GM18517 (cell line): ENCODE measurements around the gene USF1.

Source experiments
- ATAC-seq: cut with Tn5 transposase; IDR thresholded peaks from one replicate; pipeline ENCODE4 v1.9.1; 2021; ENCODE audit warnings: mild to moderate bottlenecking, moderate library complexity; ENCODE audit not compliant: unreplicated experiment

The USF1 gene

GRCh38 chr1:161045736-161046604, at the start of gene USF1:
TSS of gene USF1 (minus strand) at chr1:161045977. CDS start at chr1:161043275, 2,702 bp downstream.
- ATAC-seq: peak; percentile 52

- no peak for ATAC-seq
These were observed 49.5 kb upstream of the USF1 start for GRCh38 chr1:161095230-161095629.

- no peak for ATAC-seq
These were observed 48.7 kb upstream of the USF1 start for GRCh38 chr1:161094481-161094880.

GRCh38 chr1:161092621-161093028, 46.8 kb upstream of the USF1 start:
- no peak for ATAC-seq

GRCh38 chr1:161091796-161092507, 46.2 kb upstream of the USF1 start:
- no peak for ATAC-seq

GRCh38 chr1:161091093-161091492, 45.3 kb upstream of the USF1 start:
- ATAC-seq: no peak

- no peak for ATAC-seq
These were observed 44.8 kb upstream of the USF1 start for GRCh38 chr1:161090617-161091016.

- ATAC-seq: no peak
These were observed 44.2 kb upstream of the USF1 start for GRCh38 chr1:161089938-161090337.

GRCh38 chr1:161089251-161089924, 43.6 kb upstream of the USF1 start, which contains the start of gene NECTIN4:
TSS of gene NECTIN4 (minus strand) at chr1:161089558. CDS start at chr1:161089296, 262 bp downstream.
- no peak for ATAC-seq

- no peak for ATAC-seq
These were observed 42.9 kb upstream of the USF1 start for GRCh38 chr1:161088587-161089110.

GRCh38 chr1:161086457-161086856, 40.7 kb upstream of the USF1 start:
- no peak for ATAC-seq

GRCh38 chr1:161085165-161085564, 39.4 kb upstream of the USF1 start:
- no peak for ATAC-seq

GRCh38 chr1:161084597-161084988, 38.8 kb upstream of the USF1 start:
- ATAC-seq: no peak

- ATAC-seq: no peak
These were observed 38.2 kb upstream of the USF1 start for GRCh38 chr1:161083748-161084596.

- no peak for ATAC-seq
These were observed 37.4 kb upstream of the USF1 start for GRCh38 chr1:161082996-161083747.

GRCh38 chr1:161082483-161082882, 36.7 kb upstream of the USF1 start:
- no peak for ATAC-seq

GRCh38 chr1:161081519-161081918, 35.7 kb upstream of the USF1 start:
- ATAC-seq: no peak

GRCh38 chr1:161080441-161081405, 34.9 kb upstream of the USF1 start:
- ATAC-seq: no peak
